GM12878 (cell line): Measurements from ENCODE around the gene STPG3. TPM values are rescaled to one million over a fixed set of nuclear protein-coding genes. Genes with fewer than 3 reads are reported as not detected.

Source experiments
- ATF2 ChIP-seq: IDR thresholded peaks from 2 replicates; pipeline ENCODE4 v1.6.1; 2012; ENCODE audit warnings: low read length, inconsistent platforms
- ATF7 ChIP-seq: fragments of 450-650 bp; IDR thresholded peaks from 2 replicates; pipeline ENCODE4 v1.6.1; 2016; ENCODE audit warnings: low read depth, mild to moderate bottlenecking
- CBX3 ChIP-seq: fragments of 200-600 bp; sonication (generic); IDR thresholded peaks from 2 replicates; pipeline ENCODE4 v1.6.1; 2016; ENCODE audit warnings: low read depth, borderline replicate concordance
- CUX1 ChIP-seq: IDR thresholded peaks from 2 replicates; pipeline ENCODE4 v1.6.1; 2012; ENCODE audit warnings: improper control_type of control experiment, low read depth, low read length; ENCODE audit not compliant: insufficient replicate concordance
- GATAD2B ChIP-seq: fragments of 450-650 bp; conservative IDR thresholded peaks from 2 replicates; pipeline ENCODE4 v1.6.1; 2017; ENCODE audit warnings: low read depth, mild to moderate bottlenecking, moderate library complexity
- MXI1 ChIP-seq: fragments of 150-350 bp; IDR thresholded peaks from 2 replicates; pipeline ENCODE4 v1.6.1; 2011; ENCODE audit warnings: low read depth, mild to moderate bottlenecking, inconsistent platforms, low read length, improper control_type of control experiment
- NR2F1 ChIP-seq: fragments of 450-650 bp; conservative IDR thresholded peaks from 2 replicates; pipeline ENCODE4 v1.6.1; 2017; ENCODE audit warnings: mild to moderate bottlenecking
- POLR2AphosphoS2 ChIP-seq: IDR thresholded peaks from 2 replicates; pipeline ENCODE4 v1.6.1; 2011; ENCODE audit warnings: low read depth, mild to moderate bottlenecking, low read length, improper control_type of control experiment, moderate library complexity
- ZZZ3 ChIP-seq: IDR thresholded peaks from 2 replicates; pipeline ENCODE4 v1.6.1; 2011; ENCODE audit warnings: low read depth; ENCODE audit not compliant: control insufficient read depth, insufficient read length
- polyA plus RNA-seq, 11 experiments: library from polyadenylated mRNA; depleted of rRNA in 4 of 11; unstranded in 6 of 11; stranded (reverse) in 5 of 11; fragments of >200 nt; fragmentation: Nextera tagmentation in 4 of 11; fragmentation: Illumina TruSeq in 1 of 11; extraction: Ambion mirVana in 4 of 11; extraction: Trizol in 1 of 11; gene quantifications; 1 replicate in 1 of 11; 2 replicates in 10 of 11; pipeline versions ENCODE4 v1.2.1 to v1.2.3, GENCODE V29; 2011 to 2016; ENCODE audit warnings: inconsistent platforms in 2 of 11, missing spikeins in 2 of 11, low read depth in 1 of 11
- total RNA-seq, 4 experiments: library from RNA; depleted of rRNA in 3 of 4; stranded (reverse); fragments of >200 nt in 3 of 4; fragmentation: Illumina TruSeq in 1 of 4; extraction: Trizol in 1 of 4; gene quantifications; 2 replicates each; pipeline versions ENCODE4 v1.2.1 to v1.2.3, GENCODE V29; 2013 to 2021

STPG3 gene
- total and polyA plus RNA-seq, 10 of the 15 experiments (the other 5 are each of a cell fraction or from before 2014, with no cell fraction given) = not detected

- TF ChIP-seq CUX1 (no peak), ATF2 (no peak), MXI1 (0 out of 2 replicates have a peak, but pooled peaks have one; percentile 9), ZZZ3 (no peak), NR2F1 (peak; percentile 32; the same call in 1 of the 2 replicates), POLR2AphosphoS2 (no peak), CBX3 (no peak), GATAD2B (0 out of 2 replicates have a peak, but pooled peaks have one; percentile 3), ATF7 (no peak)
Observed at GRCh38 chr9:137241490-137242268, 9.4 kb upstream of the STPG3 start (continued).
